Amniotic stem cell (primary cell): ENCODE results near the gene C9.
A peak's percentile ranks its signal among the peaks of the same experiment; 100 is the strongest.
"Not testable (repeated sequence)": the region's sequence is repeated elsewhere in the genome, so short reads cannot be mapped to it uniquely, and the experiment has no call there.

Experiments
- DNase-seq: peaks from one replicate; lab custom pipeline; 2025; lab: John Stamatoyannopoulos, UW

Gene C9

GRCh38 chr5:39257554-39257953 is 106.7 kb downstream of the C9 start:
- DNase-seq = no peak

GRCh38 chr5:39256477-39257235 is 107.6 kb downstream of the C9 start:
- peak; percentile 44 for DNase-seq

- DNase-seq = no peak
These were observed 108.9 kb downstream of the C9 start for GRCh38 chr5:39255406-39255805.

- no peak for DNase-seq
These were observed 109.6 kb downstream of the C9 start for GRCh38 chr5:39254671-39255070.

- no peak for DNase-seq
These were observed 111.1 kb downstream of the C9 start for GRCh38 chr5:39253196-39253595.

GRCh38 chr5:39249564-39250274 is 114.6 kb downstream of the C9 start:
- DNase-seq = no peak

- no peak for DNase-seq
These were observed 115.2 kb downstream of the C9 start for GRCh38 chr5:39249069-39249468.

GRCh38 chr5:39240750-39241149 is 123.5 kb downstream of the C9 start:
- no peak for DNase-seq

- DNase-seq = no peak
These were observed 125.8 kb downstream of the C9 start for GRCh38 chr5:39238366-39239105.

GRCh38 chr5:39236718-39237117 is 127.6 kb downstream of the C9 start:
- DNase-seq = no peak

- DNase-seq = no peak
These were observed 128.6 kb downstream of the C9 start for GRCh38 chr5:39235648-39236047.

GRCh38 chr5:39234494-39234893 is 129.8 kb downstream of the C9 start:
- not testable (repeated sequence) for DNase-seq
